ENCODE data around the gene SLC14A1.
"Not testable (repeated sequence)": the region's sequence is repeated elsewhere in the genome, so short reads cannot be mapped to it uniquely, and the experiment has no call there.

SLC14A1 gene

DNA sequence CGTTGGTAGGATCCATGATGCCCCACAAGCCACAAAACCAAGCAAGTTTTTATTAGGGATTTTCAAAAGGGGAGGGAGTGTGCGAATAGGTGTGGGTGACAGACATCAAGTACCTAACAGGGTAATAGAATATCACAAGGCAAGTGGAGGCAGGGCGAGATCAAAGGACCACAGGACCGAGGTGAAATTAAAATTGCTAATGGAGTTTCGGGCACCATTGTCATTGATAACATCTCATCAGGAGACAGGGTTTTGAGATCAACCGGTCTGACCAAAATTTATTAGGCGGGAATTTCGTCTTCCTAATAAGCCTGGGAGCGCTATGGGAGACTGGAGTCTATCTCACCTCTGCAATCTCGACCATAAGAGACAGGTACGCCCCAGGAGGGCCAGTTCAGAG is 33.7 kb downstream of the SLC14A1 start:
- not testable (repeated sequence) for DNase-seq

DNA sequence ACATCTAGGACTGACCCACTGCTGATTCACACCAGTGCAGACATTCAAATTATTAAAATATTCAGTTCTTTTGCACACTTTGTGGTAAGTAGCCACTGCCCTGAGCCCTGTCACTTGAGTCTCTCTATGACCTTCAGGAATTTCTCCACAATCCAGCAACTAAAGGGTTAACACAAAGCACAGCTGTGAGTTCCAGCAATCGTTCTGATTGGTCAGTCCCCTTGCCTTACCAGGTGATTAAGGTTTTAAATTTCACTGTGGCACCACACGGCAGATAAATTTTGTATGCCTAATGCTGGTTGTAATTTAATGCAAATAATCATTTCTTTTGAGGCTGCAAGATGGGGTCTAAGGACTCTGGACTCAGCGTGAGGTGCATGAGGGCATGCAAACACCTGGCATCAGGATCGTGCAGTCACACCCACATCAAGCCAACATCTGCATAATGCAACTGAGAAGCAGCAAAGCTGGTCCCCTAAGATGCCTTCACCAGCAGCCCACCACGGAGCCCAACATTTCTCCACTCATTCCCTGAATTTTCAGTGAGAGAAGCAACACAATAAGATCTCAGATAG is 36.6 kb downstream of the SLC14A1 start:
- peak; percentile 30 for DNase-seq

- no peak for DNase-seq
Observed at GRCh38 chr18:45761512-45762114, 37.6 kb downstream of the SLC14A1 start.

- no peak for DNase-seq
Observed at GRCh38 chr18:45764000-45764686, 40.2 kb downstream of the SLC14A1 start.

GRCh38 chr18:45765796-45766195 is 41.8 kb downstream of the SLC14A1 start:
- no peak for DNase-seq

DNA sequence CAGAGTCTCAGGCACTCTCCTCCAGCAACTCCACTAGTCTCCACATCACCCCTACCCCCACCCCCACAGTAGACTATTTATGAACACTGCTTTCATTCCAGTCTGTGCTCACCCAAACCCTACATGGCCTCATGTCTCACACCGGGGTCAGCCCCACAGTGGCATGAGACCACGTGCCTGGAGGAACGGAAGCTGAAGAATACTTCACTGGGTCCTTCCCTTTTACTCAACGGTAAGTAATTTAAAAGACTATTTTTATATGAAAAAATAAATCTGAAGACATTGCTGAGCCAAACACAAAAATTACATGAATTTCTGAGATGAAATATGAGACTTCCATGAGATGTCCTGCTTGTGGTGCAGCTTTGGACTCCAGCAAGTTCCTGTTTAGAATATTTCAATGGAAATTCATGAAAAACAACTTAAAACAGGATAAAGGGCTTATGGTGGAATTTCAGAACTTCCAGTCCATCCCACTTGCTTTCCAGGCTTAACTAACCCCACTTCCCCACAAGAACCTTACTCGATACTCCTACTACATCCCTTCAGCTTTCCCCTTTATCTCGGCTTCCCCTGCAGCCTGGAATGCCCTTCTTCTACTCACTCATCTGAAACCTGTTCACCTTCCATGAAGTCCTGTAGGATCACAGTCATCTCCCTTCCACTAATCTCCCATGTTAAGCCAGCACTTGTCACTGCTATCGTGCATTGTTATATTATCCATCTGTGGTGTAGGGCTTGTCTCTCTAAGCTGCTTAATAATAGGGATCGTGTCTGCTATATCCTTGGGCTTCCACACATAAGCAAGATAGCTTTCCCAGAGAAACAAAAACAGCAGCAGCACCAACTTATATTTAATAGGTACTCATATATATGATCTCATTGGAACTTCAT is 47.9 kb downstream of the SLC14A1 start:
- DNase-seq = no peak

GRCh38 chr18:45774065-45774521 is 50.1 kb downstream of the SLC14A1 start:
- DNase-seq = no peak

GRCh38 chr18:45775241-45775676 is 51.3 kb downstream of the SLC14A1 start:
- DNase-seq = peak; percentile 92

GRCh38 chr18:45775743-45776142 is 51.8 kb downstream of the SLC14A1 start:
- no peak for DNase-seq

DNA sequence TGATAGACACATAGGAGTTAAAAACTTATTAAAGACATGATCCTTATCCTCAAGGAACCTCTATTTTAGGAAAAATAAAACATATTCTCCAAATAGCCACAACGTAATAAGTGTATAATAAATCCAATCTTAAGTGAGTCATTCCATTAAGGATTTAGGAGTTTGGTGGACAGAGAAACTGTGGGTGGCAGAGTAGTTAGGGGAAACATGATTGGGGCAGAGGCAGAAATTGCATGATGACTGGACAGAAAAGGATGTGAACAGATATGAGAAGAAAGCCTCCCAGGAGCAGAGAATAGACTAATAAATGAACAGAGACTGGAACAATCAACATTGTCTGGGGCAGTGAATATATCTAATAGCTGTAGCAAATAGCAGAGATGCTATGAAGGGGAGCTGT is 53.4 kb downstream of the SLC14A1 start:
- no peak for DNase-seq

- DNase-seq = no peak
Observed at GRCh38 chr18:45780568-45780967, 56.6 kb downstream of the SLC14A1 start.

DNA sequence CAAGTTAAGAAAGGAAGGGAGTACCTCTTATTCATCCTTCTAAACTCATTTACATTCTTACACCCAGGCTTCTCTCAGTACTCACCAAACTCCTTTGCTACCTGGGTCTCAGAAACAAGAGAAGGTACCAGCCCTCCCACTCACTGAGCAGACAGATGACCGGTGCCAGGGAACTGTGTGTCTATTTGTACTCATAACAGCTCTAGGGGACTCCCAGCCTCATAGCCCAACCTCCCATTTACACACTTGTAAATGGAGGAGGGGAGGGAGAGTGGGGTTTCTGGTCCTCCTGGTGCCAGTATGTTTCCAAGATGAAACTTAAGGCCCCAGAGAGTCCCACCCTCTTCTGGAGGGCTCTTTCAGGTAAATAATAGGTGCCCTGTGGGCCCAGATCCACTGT is 58.7 kb downstream of the SLC14A1 start:
- no peak for DNase-seq

- DNase-seq = no peak
Observed at GRCh38 chr18:45783097-45784075, 59.4 kb downstream of the SLC14A1 start.

DNA sequence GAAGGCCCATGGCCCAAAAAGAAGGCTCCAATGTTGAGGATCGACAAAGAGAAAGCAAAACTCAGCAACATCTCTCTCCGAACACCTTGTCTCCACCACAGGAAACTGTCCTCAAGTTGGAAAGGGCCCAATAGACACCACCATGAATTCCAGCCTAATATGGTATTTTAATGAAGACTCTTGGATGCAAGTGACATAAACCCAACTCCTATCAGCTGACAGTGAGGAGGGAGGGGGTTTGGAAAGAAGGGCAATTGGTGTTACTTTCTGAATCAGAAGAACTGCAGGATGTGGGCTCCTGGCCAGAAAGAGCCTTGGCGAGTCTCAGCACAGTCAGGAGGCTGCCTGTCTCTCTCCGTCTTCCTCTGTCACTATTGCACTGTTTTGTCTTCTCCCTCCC is 61.2 kb downstream of the SLC14A1 start:
- no peak for DNase-seq

DNA sequence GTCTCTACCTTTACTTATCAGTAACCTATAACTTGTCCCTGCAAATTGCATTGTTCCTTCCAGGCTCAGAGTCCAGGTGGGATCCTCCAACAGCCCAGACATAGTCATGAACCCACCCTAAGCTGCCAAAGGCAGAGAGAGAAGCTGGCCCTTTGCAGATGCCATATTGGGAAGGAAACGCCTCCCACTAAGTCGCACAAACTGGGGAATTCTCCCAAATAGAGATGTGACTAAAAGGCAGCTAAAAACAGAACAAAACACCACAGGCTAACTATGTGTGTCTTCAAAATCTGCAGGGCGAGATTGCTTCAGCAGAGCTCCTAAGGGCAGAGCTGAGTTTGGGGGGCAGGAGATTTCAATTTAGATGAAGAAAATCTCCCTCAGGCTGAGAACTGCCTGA is 63.0 kb downstream of the SLC14A1 start:
- DNase-seq = no peak

DNA sequence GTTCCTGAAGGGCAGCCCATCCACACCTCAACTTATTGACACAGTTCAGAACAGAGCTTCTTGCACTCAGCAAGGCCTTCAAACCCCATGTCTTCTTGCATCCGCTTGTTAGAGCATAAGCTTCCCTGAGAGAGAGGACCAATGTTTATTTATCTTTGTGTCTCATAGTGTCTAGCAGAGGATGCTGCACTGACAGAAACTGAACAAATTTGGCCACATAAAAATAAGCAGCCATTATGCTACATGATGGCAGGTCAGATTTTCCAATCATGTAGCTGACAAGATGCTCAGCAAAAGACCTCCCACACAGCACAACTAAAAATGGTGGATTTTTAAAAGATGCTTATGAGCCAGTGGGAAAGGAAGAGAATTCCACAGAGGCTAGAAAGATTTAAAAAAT is 63.4 kb downstream of the SLC14A1 start:
- DNase-seq = no peak

GRCh38 chr18:45788861-45789260 is 64.9 kb downstream of the SLC14A1 start:
- no peak for DNase-seq

- DNase-seq = no peak
Observed at GRCh38 chr18:45792506-45793263, 68.7 kb downstream of the SLC14A1 start.

DNA sequence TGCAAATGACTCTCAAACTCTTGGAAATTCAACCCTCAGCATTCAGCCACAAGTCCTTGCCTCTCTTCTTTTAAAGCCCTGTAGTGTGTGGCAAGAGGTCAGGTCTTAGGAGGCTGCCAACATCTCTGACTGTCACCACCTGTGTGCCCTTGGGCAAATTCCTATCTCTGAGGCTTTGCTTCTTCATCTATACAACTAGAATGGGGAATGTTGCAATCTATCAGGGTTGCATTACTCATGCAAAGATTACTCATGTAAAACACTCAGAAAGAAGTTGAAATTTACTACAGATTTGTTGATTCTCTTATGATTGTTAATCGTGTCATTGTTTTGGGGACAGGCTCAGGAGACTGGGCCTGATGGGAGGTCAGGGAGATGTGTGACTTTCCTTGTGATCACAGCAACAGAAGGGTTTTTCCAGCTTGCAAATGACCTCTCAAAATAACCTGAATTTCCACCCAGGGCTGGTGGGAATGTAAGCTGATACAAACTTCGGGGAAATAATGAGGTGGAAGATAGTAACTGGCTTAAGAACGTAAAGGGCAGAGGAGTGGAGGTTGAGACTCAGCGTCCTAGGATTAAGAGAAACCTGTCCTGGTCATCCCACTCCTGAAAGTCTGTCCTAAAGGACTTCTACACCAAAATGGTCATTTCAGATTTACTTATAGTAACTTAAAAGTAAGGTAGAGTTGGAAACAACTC is 69.4 kb downstream of the SLC14A1 start:
- DNase-seq = no peak

GRCh38 chr18:45801416-45802004 is 77.5 kb downstream of the SLC14A1 start:
- DNase-seq = no peak
